Adrenal gland (tissue), 5 donors: ENCODE measurements around the gene MOAP1.

Experiments used
- POLR2A ChIP-seq, 2 donors: fragments of 450-650 bp; IDR thresholded peaks; one replicate each; pipeline ENCODE4 v1.6.1; 2017; ENCODE audit warnings: antibody characterized with exemption in 2 of 2, mild to moderate bottlenecking in 2 of 2, moderate library complexity in 1 of 2
- TF ChIP-seq, protein P1 (sequence below), 6 experiments: fragments of 450-650 bp in 4 of 6; fragments of 200-600 bp in 2 of 6; sonication (generic) in 1 of 6; IDR thresholded peaks; 1 replicate in 5 of 6; 2 replicates in 1 of 6; pipeline versions ENCODE4 v1.5.1 to v1.8.0; 2016 to 2021; ENCODE audit warnings: antibody characterized with exemption in 6 of 6, mild to moderate bottlenecking in 2 of 6, moderate library complexity in 1 of 6
- donor health status: DM: no; HTN: no; CAD: no.

DNA sequence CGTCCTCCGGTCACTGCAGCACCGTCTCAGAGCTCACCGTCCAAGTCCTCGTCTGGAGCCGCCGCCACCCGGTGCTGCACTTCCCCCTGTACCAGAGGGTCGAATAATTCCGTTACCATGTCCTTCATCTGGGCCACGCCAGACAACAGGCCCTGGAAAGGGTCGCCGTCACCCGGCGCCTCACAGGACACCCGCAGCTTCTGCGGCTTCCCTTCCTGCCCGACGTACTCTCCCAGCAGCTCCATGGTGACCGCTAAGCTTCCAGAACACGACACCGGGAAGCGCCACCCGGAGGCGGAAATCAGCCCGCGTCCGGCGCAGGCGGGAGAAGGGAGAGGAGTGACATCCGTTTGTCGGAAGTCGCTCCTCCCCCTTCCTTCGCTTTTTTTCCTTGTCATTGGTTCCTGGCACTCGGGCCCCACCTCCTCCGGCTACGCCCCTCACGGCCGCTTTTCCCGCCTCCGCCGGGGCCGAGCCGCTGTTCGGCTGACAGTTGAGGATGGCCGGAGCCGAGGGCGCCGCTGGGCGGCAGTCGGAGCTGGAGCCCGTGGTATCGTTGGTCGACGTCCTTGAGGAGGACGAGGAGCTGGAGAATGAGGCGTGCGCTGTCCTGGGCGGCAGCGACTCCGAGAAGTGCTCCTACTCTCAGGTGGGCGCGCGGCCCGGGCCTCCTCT is 22.2 kb upstream of the MOAP1 start, which contains the start of the genes GON7 and UBR7:
- TF ChIP-seq, protein P1, sequence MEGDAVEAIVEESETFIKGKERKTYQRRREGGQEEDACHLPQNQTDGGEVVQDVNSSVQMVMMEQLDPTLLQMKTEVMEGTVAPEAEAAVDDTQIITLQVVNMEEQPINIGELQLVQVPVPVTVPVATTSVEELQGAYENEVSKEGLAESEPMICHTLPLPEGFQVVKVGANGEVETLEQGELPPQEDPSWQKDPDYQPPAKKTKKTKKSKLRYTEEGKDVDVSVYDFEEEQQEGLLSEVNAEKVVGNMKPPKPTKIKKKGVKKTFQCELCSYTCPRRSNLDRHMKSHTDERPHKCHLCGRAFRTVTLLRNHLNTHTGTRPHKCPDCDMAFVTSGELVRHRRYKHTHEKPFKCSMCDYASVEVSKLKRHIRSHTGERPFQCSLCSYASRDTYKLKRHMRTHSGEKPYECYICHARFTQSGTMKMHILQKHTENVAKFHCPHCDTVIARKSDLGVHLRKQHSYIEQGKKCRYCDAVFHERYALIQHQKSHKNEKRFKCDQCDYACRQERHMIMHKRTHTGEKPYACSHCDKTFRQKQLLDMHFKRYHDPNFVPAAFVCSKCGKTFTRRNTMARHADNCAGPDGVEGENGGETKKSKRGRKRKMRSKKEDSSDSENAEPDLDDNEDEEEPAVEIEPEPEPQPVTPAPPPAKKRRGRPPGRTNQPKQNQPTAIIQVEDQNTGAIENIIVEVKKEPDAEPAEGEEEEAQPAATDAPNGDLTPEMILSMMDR (IDR thresholded peaks at IDR 0.05): peak; percentile 15 to 53 (median 26)
- TF ChIP-seq POLR2A (IDR thresholded peaks at IDR 0.05): peak; percentile 26 to 83
